Vagina (tissue), 2 donors: Measurements from ENCODE around the gene HOXD8. TPM values are rescaled to one million over a fixed set of nuclear protein-coding genes. Genes with fewer than 3 reads are reported as not detected.

Source experiments
- DNase-seq, 2 donors: peaks; one replicate each; pipeline ENCODE4 v3.0.0-alpha.2; 2017; ENCODE audit errors: extremely low spot score in 2 of 2
- H3K27ac ChIP-seq: fragments of 200-600 bp; sonication (generic); one replicate; pipeline ENCODE4 v1.5.1; 2019
- H3K27me3 ChIP-seq: fragments of 200-600 bp; sonication (generic); one replicate; pipeline ENCODE4 v1.5.1; 2019
- H3K36me3 ChIP-seq, 2 donors: fragments of 200-600 bp; sonication (generic); one replicate each; pipeline ENCODE4 v1.5.1; 2017 to 2019
- H3K4me1 ChIP-seq: fragments of 200-600 bp; sonication (generic); one replicate; pipeline ENCODE4 v1.5.1; 2019
- H3K4me3 ChIP-seq, 2 donors: fragments of 200-600 bp; sonication (generic); 1 replicate in 1 of 2; 2 replicates in 1 of 2; pipeline ENCODE4 v1.5.1; 2016 to 2019
- H3K9me3 ChIP-seq: fragments of 200-600 bp; sonication (generic); one replicate; pipeline ENCODE4 v1.5.1; 2019
- POLR2A ChIP-seq, 2 donors: fragments of 450-650 bp; IDR thresholded peaks; one replicate each; pipeline ENCODE4 v1.6.1; 2017; ENCODE audit warnings: antibody characterized with exemption in 2 of 2, mild to moderate bottlenecking in 2 of 2, moderate library complexity in 2 of 2
- POLR2AphosphoS5 ChIP-seq, 2 donors: sonication (generic); formaldehyde crosslinking; IDR thresholded peaks; one replicate each; pipeline ENCODE4 v1.9.0; 2017; ENCODE audit warnings: antibody characterized with exemption in 2 of 2, mild to moderate bottlenecking in 2 of 2, low read depth in 1 of 2; ENCODE audit not compliant: insufficient read depth in 1 of 2
- intact Hi-C: fragments of 100-400 bp; cut with DNase I; formaldehyde crosslinking; loops from one replicate; pipeline ENCODE4 v1.15.1; 2023
- total RNA-seq: library from RNA; depleted of rRNA; stranded (reverse); fragments of >200 nt; gene quantifications from one replicate; pipeline ENCODE4 v1.2.3, GENCODE V29; 2016
- TF ChIP-seq, protein P1 (sequence below), 3 experiments: fragments of 450-650 bp in 2 of 3; fragments of 200-600 bp in 1 of 3; sonication (generic) in 1 of 3; IDR thresholded peaks; one replicate each; pipeline ENCODE4 v1.5.1; 2017 to 2019; ENCODE audit warnings: antibody characterized with exemption in 3 of 3, mild to moderate bottlenecking in 2 of 3, moderate library complexity in 2 of 3

Gene HOXD8
- total RNA-seq, 1 donor from 2014 or later: 10.3 TPM

DNA sequence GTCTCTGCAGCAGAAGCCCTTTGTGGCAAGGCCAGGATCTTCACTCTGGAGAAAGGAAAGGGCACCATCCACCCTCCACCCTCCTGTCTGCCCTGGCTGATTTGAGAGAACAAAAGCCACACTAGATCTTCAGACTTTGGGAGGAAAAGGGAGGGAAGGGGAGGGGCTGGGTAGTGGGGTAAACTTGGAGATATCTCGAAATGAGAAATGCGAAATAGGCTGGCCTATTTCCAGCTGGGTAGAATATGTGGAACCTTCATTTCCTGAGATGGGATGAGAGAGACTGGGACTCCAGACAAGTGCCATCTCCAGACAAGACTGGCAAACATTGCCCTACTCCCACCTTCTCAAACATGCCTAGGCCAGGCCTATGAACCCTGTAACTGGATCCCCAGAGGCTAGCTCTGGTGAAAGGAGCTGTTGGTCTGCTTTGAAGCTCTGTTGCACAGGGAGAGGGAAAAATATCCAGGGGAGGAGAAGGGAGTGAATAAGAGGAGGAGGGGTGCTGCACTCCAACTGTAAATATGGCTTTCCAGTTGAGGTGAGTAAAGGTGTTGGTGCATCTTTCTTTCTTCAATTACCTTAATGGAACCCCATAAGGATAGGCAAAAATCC is 28.2 kb upstream of the HOXD8 start:
- DNase-seq: no peak
- Histone ChIP-seq H3K4me1 (peaks cover 65% of the 10 kb centered on the region), H3K36me3 (no peaks in the 10 kb centered on the region), H3K27me3 (no peaks in the 10 kb centered on the region), H3K9me3 (no peaks in the 10 kb centered on the region), H3K27ac (peak overlapping the region; percentile 91), H3K4me3 (no peak overlapping the region)
- intact Hi-C loops: no loop called here
- TF ChIP-seq POLR2A (IDR thresholded peaks at IDR 0.05): no peak
- no peak for TF ChIP-seq POLR2AphosphoS5 (IDR thresholded peaks at IDR 0.05; ENCODE audit: insufficient read depth in 1 of 2, low read depth in 1 of 2)
- TF ChIP-seq, protein P1, sequence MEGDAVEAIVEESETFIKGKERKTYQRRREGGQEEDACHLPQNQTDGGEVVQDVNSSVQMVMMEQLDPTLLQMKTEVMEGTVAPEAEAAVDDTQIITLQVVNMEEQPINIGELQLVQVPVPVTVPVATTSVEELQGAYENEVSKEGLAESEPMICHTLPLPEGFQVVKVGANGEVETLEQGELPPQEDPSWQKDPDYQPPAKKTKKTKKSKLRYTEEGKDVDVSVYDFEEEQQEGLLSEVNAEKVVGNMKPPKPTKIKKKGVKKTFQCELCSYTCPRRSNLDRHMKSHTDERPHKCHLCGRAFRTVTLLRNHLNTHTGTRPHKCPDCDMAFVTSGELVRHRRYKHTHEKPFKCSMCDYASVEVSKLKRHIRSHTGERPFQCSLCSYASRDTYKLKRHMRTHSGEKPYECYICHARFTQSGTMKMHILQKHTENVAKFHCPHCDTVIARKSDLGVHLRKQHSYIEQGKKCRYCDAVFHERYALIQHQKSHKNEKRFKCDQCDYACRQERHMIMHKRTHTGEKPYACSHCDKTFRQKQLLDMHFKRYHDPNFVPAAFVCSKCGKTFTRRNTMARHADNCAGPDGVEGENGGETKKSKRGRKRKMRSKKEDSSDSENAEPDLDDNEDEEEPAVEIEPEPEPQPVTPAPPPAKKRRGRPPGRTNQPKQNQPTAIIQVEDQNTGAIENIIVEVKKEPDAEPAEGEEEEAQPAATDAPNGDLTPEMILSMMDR (IDR thresholded peaks at IDR 0.05): no peak

DNA sequence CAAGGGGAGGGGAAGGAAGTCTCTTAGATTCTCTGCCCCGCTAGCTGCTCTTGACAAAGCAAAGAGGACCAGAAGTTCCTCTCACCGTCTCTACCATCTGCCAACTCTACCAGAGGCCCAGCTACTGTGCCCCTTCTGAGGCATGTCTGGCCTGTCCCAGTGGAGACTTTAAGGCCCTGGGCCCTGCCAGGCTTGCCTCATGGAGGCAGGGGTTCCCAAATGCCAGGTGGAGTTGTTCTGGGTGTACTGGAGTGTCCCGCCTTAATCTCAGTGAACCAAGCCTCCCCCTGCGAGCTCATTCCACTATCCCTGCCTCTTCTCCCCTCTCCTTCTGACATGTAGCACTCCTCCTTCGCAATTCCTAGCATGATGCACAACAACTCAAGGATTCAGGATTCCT is 27.7 kb upstream of the HOXD8 start:
- peak overlapping the region; percentile 5 for H3K27ac ChIP-seq
- H3K36me3 ChIP-seq: no peaks in the 10 kb centered on the region
- H3K27me3 ChIP-seq: no peaks in the 10 kb centered on the region
- DNase-seq: no peak
- TF ChIP-seq POLR2AphosphoS5 (IDR thresholded peaks at IDR 0.05; ENCODE audit: insufficient read depth in 1 of 2, low read depth in 1 of 2) (no peak), POLR2A (IDR thresholded peaks at IDR 0.05) (no peak)
- TF ChIP-seq, protein P1 (IDR thresholded peaks at IDR 0.05): no peak
- H3K9me3 ChIP-seq: no peaks in the 10 kb centered on the region
- peaks cover 68% of the 10 kb centered on the region for H3K4me1 ChIP-seq
- H3K4me3 ChIP-seq: no peak overlapping the region
- intact Hi-C loops: no loop called here

DNA sequence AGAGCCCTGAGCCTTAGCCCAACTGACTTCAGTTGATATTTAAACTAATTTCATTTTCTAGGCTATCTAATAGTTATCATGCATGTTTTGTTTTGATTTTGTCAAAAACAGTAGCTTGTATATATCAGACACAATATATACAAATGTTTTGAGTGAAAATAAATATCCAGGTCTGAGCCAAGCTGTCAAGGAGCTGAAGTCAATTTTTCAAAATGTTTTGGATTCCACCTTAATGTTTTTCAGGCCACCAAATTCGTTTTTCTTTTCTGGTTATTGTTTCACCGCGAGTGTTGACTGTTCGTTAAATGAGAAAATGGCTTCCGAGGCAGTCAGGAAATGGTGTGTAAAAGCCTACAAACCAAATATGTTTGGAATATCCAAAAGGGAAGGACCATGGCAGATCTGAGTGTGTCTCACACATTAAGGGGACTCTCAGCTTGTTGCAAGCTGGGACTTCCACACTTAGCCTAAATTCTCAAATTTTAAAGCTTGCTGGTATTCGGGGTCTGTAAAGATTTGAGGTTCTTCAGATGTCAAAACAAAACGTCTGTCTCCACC is 27.1 kb upstream of the HOXD8 start:
- TF ChIP-seq, protein P1 (IDR thresholded peaks at IDR 0.05): no peak
- no peak for TF ChIP-seq POLR2A (IDR thresholded peaks at IDR 0.05)
- no peak for TF ChIP-seq POLR2AphosphoS5 (IDR thresholded peaks at IDR 0.05; ENCODE audit: insufficient read depth in 1 of 2, low read depth in 1 of 2)
- intact Hi-C loops: no loop called here
- no peaks in the 10 kb centered on the region for H3K27me3 ChIP-seq
- H3K27ac ChIP-seq: peak overlapping the region; percentile 82
- no peak for DNase-seq
- no peaks in the 10 kb centered on the region for H3K36me3 ChIP-seq
- H3K4me3 ChIP-seq: no peak overlapping the region
- H3K4me1 ChIP-seq: peaks cover 63% of the 10 kb centered on the region
- H3K9me3 ChIP-seq: no peaks in the 10 kb centered on the region

DNA sequence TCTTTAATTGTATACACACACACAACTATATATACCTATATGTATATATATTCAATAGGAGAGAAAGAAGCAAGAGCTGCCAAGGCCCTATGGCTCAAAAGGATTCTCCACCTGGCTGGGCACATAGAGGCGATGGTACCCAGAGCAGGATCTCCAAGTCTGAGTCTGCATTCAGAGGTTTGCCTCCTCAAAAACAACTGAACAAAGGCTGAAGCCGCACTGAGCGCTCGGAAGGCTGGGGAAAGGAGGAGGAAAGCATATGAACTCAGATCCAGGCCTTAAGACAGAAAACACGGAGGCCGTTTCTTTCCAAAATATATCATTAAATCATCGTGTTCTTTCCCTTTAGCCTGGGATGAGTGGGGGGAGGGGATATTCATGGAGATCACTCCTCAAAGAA is 26.3 kb upstream of the HOXD8 start:
- H3K36me3 ChIP-seq: no peaks in the 10 kb centered on the region
- peak overlapping the region; percentile 82 for H3K27ac ChIP-seq
- H3K9me3 ChIP-seq: no peaks in the 10 kb centered on the region
- no peaks in the 10 kb centered on the region for H3K27me3 ChIP-seq
- TF ChIP-seq, protein P1 (IDR thresholded peaks at IDR 0.05): no peak
- TF ChIP-seq POLR2A (IDR thresholded peaks at IDR 0.05): no peak
- no peak for TF ChIP-seq POLR2AphosphoS5 (IDR thresholded peaks at IDR 0.05; ENCODE audit: insufficient read depth in 1 of 2, low read depth in 1 of 2)
- H3K4me1 ChIP-seq: peaks cover 58% of the 10 kb centered on the region
- no peak for DNase-seq
- H3K4me3 ChIP-seq: peak overlapping the region; percentile 21 to 54
- intact Hi-C loops: no loop called here

DNA sequence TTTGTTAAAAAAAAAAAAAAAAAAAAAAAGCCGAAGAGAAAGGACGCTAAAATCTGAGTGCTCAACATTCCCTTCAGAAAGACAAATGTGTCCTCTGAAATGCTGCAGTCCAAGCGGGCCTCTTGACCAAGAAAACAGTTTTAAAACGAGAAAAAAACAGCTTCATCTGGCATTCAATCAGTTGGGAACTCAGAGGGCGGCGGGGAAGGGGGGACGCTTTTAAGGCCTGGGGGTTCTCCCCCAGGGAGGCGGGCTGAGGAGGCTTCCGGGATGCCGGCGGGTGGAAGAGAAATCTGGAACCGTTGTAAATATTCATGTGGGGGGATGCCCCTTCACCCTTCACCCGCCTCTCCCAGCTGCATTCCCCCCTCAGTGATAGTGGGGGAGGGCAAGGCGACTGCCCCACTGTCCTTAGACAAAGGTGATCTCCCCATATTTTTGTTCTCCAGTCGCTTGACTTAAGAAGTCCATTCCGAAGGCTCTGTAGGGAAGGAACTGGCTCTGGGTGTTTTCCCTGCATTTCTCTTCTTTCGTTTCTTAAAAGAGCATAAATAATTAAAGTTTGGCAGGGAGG is 25.7 kb upstream of the HOXD8 start:
- no peaks in the 10 kb centered on the region for H3K27me3 ChIP-seq
- peak overlapping the region; percentile 54 to 59 for H3K4me3 ChIP-seq
- H3K36me3 ChIP-seq: no peaks in the 10 kb centered on the region
- no peak for DNase-seq
- H3K9me3 ChIP-seq: no peaks in the 10 kb centered on the region
- intact Hi-C loops: no loop called here
- peak overlapping the region; percentile 82 for H3K27ac ChIP-seq
- peaks cover 59% of the 10 kb centered on the region for H3K4me1 ChIP-seq
- TF ChIP-seq POLR2AphosphoS5 (IDR thresholded peaks at IDR 0.05; ENCODE audit: insufficient read depth in 1 of 2, low read depth in 1 of 2): peak in 1 of 2 donors; percentile 53
- no peak for TF ChIP-seq POLR2A (IDR thresholded peaks at IDR 0.05)
- TF ChIP-seq, protein P1 (IDR thresholded peaks at IDR 0.05): no peak
